ENCODE results near the gene CINP. TPM values are rescaled to one million over a fixed set of nuclear protein-coding genes. Genes with fewer than 3 reads are reported as not detected.

CINP gene
- total and polyA plus RNA-seq, 9 of the 15 experiments (the other 6 are each of a cell fraction or from before 2014, with no cell fraction given) = 36.3 to 63.2 (median 43.7) TPM

- TF ChIP-seq POLR2G (IDR thresholded peaks at IDR 0.05; ENCODE audit: low read depth, low read length) = peak; percentile 57
These were observed 48.3 kb downstream of the CINP start (continued) for GRCh38 chr14:102314242-102315011.

DNA sequence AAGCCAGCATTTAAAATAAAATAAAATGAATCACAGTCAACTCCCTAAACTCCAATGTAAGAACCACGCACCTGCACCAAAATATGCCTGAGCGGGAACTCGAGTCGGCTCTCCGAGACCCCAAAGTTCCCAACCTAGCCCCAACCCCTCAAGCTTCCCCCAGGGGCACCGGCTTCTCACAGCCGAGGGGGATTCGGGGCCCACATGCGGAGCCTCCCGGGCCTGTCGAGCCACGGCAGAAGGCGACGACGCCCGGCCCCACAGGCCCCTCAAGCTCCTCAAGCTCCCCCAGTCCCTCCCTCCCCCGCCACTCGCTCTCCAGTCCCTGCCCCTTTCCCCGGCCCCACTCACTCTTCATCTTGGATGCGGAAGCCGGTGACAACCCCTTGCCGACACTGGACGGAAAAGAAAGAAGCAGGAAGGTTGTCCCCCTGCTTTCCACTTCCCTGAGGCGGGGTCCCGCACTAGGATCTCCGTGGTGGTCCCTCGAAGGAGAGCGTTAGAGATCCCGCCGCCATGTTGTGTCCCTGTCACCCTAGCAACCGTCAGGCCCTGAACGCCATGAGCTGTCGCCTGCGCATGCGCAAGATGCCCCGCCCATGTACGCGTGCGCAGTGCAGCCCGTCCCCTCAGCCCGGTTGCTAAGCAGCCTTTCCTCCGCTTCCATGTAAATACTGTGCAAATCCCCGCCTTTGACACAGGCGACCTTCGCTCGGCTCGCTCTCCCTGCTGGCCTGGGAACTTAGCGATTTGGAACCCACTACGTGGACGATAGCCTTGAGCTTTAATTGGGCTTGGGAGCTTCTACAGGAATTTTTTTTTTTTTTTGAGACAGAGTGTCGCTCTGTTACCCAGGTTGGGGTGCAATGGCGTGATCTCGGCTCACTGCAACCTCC, 57.8 kb downstream of the CINP start, which contains the start of gene MOK:
TSS of gene MOK (minus strand) at position 554 of the 896 bp plus-strand sequence. CDS start at position 358, 196 bp downstream.
- ATAC-seq (peak; percentile 97), FAIRE-seq (peak; percentile 97), DNase-seq (ENCODE audit: extremely low read depth in 1 of 4, low spot score in 3 of 4) (peak; percentile 94 to 96 (median 95))
- peak within 1 kb of the TSS; percentile 67 for H3K4me3 ChIP-seq
- ChIA-PET CTCF (ENCODE audit: low intra/inter-chr PET ratio) (interaction anchor here (1.1 kb wide), 1 partner anchor 13 kb away, joined by 3 read pairs; no protein-coding TSS in a partner anchor), POLR2A (interaction anchor here (1.4 kb wide), 1 partner anchor 12 kb away, joined by 4 read pairs; no protein-coding TSS in a partner anchor)
- no peaks in the 10 kb centered on the region for H3K9me1 ChIP-seq (ENCODE audit: control insufficient read depth, insufficient read depth, low read length)
- H3K4me1 ChIP-seq (replicated peaks in 1 of 2; ENCODE audit: control insufficient read depth in 2 of 2, insufficient read depth in 2 of 2, low read length in 2 of 2) = peaks cover 0 to 3% of the 10 kb centered on the region in 2 experiments; a peak in 2 of 5 replicates
- no peaks in the 10 kb centered on the region for H3K9me3 ChIP-seq (replicated peaks; ENCODE audit: control insufficient read depth, insufficient read depth, low read depth, low read length)
- no peaks in the 10 kb centered on the region for H3K36me3 ChIP-seq (ENCODE audit: control insufficient read depth, insufficient read depth, low read length)
- no peaks in the 10 kb centered on the region for H3K27me3 ChIP-seq (ENCODE audit: control insufficient read depth in 2 of 2, insufficient read depth in 2 of 2, low read length in 2 of 2)
- WGBS (ENCODE audit: insufficient coverage, low coverage, missing lambda C conversion rate) = under 1% methylated on average over 27 of the region's 53 CpGs
- BruUV-seq (replicated peaks) = no TSS peak
- H2AFZ ChIP-seq (ENCODE audit: low read depth, low read length) = peak within 1 kb of the TSS; percentile 96
- intact Hi-C loops (cut with micrococcal nuclease) (no loop called here), in situ Hi-C loops (cut with MboI) (no loop called here)
- H3K4me2 ChIP-seq (ENCODE audit: insufficient read depth, low read length) = peak within 1 kb of the TSS; percentile 85
- H4K20me1 ChIP-seq (replicated peaks; ENCODE audit: control insufficient read depth, insufficient read depth, low read length) = no peaks in the 10 kb centered on the region
- peak within 1 kb of the TSS; percentile 62 to 92 for H3K9ac ChIP-seq (ENCODE audit: insufficient read depth in 1 of 2, low read depth in 2 of 2, low read length in 2 of 2)
- H3K27ac ChIP-seq (ENCODE audit: extremely low read depth, low read depth, low read length) = peak within 1 kb of the TSS; percentile 52
- no peaks in the 10 kb centered on the region for H3K79me2 ChIP-seq (ENCODE audit: control insufficient read depth, insufficient read depth, low read length)
- TF ChIP-seq CCNT2 (IDR thresholded peaks at IDR 0.05; ENCODE audit: borderline replicate concordance, extremely low read depth, insufficient read length, low read depth, low read length) = no peak
- TF ChIP-seq RERE (CRISPR knock-in tag; IDR thresholded peaks at IDR 0.05; ENCODE audit: borderline replicate concordance) = no peak
- TF ChIP-seq ZFX (CRISPR knock-in tag; IDR thresholded peaks at IDR 0.05) = peak; percentile 72
- peak; percentile 91 for TF ChIP-seq BMI1 (IDR thresholded peaks at IDR 0.05; ENCODE audit: low read length)
- peak; percentile 34 for TF ChIP-seq TBP (optimal IDR thresholded peaks at IDR 0.05; ENCODE audit: low read depth, low read length)
- peak; percentile 94 to 98 for TF ChIP-seq SIN3A (IDR thresholded peaks at IDR 0.05; ENCODE audit: borderline replicate concordance in 2 of 2, control insufficient read depth in 1 of 2, low read depth in 2 of 2, low read length in 2 of 2)
- TF ChIP-seq POU5F1 (IDR thresholded peaks at IDR 0.05; ENCODE audit: borderline replicate concordance, low read depth, low read length, partially characterized antibody) = peak; percentile 73
- peak; percentile 54 for TF ChIP-seq VEZF1 (CRISPR knock-in tag; IDR thresholded peaks at IDR 0.05)
